WTC11 (cell line): ENCODE results near the gene GIPC3.

ENCODE experiments used
- ATF3 ChIP-seq: sonication (generic); formaldehyde crosslinking; conservative IDR thresholded peaks from 2 replicates; pipeline ENCODE4 v1.8.1; 2022; ENCODE audit warnings: mild to moderate bottlenecking, missing genetic modification reagents
- CTCF ChIP-seq: fragments of 200-600 bp; IDR thresholded peaks from 2 replicates; pipeline ENCODE4 v1.8.0; 2022; ENCODE audit warnings: antibody characterized with exemption
- E2F4 ChIP-seq: sonication (generic); formaldehyde crosslinking; IDR thresholded peaks from 2 replicates; pipeline ENCODE4 v1.8.1; 2022; ENCODE audit warnings: low read depth, mild to moderate bottlenecking, moderate library complexity, missing genetic modification reagents, borderline replicate concordance
- ELF4 ChIP-seq: sonication (generic); formaldehyde crosslinking; IDR thresholded peaks from 2 replicates; pipeline ENCODE4 v1.8.1; 2022; ENCODE audit warnings: low read depth, mild to moderate bottlenecking, moderate library complexity, missing genetic modification reagents
- IRF1 ChIP-seq: sonication (generic); formaldehyde crosslinking; IDR thresholded peaks from 2 replicates; pipeline ENCODE4 v1.8.0; 2023; ENCODE audit warnings: missing genetic modification reagents
- PREB ChIP-seq: sonication (generic); formaldehyde crosslinking; IDR thresholded peaks from 2 replicates; pipeline ENCODE4 v1.8.1; 2022; ENCODE audit warnings: mild to moderate bottlenecking, missing genetic modification reagents, moderate library complexity, borderline replicate concordance
- SMAD3 ChIP-seq: sonication (generic); formaldehyde crosslinking; IDR thresholded peaks from 2 replicates; pipeline ENCODE4 v1.8.0; 2022; ENCODE audit warnings: missing genetic modification reagents, mild to moderate bottlenecking, borderline replicate concordance
- SP1 ChIP-seq: sonication (generic); formaldehyde crosslinking; conservative IDR thresholded peaks from 2 replicates; pipeline ENCODE4 v1.8.1; 2022; ENCODE audit warnings: missing genetic modification reagents
- ZNF423 ChIP-seq: fragments of 250-450 bp; sonication (Bioruptor Pico); IDR thresholded peaks from 2 replicates; pipeline ENCODE4 v2.1.2; 2022; ENCODE audit warnings: mild to moderate bottlenecking, moderate library complexity

GRCh38 chr19:3612330-3612729, 27.1 kb downstream of the GIPC3 start:
- TF ChIP-seq CTCF (no peak), ZNF423 (no peak), E2F4 (CRISPR knock-in tag) (no peak), SMAD3 (CRISPR knock-in tag) (no peak), SP1 (CRISPR knock-in tag) (no peak), IRF1 (CRISPR knock-in tag) (no peak), ATF3 (no peak), PREB (CRISPR knock-in tag) (no peak), ELF4 (CRISPR knock-in tag) (no peak)
